Measurements from ENCODE around the gene UPB1.
"Not testable (repeated sequence)": the region's sequence is repeated elsewhere in the genome, so short reads cannot be mapped to it uniquely, and the experiment has no call there.

The UPB1 gene

GRCh38 chr22:24519496-24519895 is 24.4 kb downstream of the UPB1 start:
- H3K4me1 ChIP-seq (ENCODE audit: control insufficient read depth, low read depth, low read length): peaks cover 8% of the 10 kb centered on the region
- H3K27me3 ChIP-seq (ENCODE audit: control insufficient read depth, insufficient read depth, low read length): no peaks in the 10 kb centered on the region
- no peak overlapping the region for H3K4me3 ChIP-seq (ENCODE audit: low read length)
- H3K36me3 ChIP-seq (ENCODE audit: control insufficient read depth, low read depth, low read length): no peaks in the 10 kb centered on the region
- no peaks in the 10 kb centered on the region for H3K9me3 ChIP-seq (ENCODE audit: control insufficient read depth, low read depth, low read length)
- no peak overlapping the region for H3K9ac ChIP-seq (ENCODE audit: low read length)
- H3K27ac ChIP-seq (ENCODE audit: low read length): no peak overlapping the region

DNA sequence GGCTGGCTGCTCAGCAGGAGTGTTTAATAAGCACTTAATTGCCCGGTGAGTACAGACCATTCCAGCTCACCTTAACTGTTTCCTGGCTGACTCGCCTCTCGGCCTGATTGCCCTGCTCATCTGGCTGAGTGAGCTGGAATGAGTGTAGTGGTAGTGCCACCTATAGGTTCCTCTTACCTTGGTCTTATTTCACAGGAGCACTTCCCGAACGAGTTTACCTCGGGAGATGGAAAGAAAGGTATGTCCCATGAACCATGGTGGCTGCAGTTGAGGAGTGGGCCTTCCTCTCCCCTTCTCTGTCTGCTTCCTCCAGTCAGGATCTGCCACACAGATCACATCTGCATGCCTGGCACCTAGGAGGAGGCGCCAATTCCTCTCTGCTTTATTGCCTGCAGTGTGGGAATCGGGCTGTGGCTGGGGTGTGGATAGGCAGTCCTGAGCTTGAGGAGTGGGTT is 26.7 kb downstream of the UPB1 start:
- Histone ChIP-seq H3K27me3 (ENCODE audit: control insufficient read depth, insufficient read depth, low read length) (no peaks in the 10 kb centered on the region), H3K4me3 (ENCODE audit: low read length) (no peak overlapping the region), H3K27ac (ENCODE audit: low read length) (no peak overlapping the region), H3K9ac (ENCODE audit: low read length) (no peak overlapping the region), H3K9me3 (ENCODE audit: control insufficient read depth, low read depth, low read length) (no peaks in the 10 kb centered on the region), H3K36me3 (ENCODE audit: control insufficient read depth, low read depth, low read length) (no peaks in the 10 kb centered on the region), H3K4me1 (ENCODE audit: control insufficient read depth, low read depth, low read length) (no peaks in the 10 kb centered on the region)

DNA sequence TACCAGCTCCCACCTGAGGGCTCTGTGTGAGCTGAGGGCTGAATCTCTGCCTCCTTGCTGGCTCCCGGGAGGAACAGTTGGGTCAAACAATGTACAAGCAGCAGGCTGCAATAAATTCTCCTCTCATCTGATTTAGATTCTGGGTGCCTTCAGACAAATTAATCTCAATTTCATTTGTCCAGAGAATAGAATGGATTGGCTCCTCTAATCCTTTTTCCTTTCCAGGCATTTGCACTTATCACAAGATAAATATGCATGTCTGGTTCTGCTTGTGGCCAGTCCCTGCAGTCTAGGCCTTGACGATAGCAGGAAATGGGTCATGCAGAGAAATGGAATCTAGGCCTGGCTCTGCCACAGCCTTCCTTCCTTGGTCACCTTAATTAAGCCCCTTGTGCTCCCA is 28.7 kb downstream of the UPB1 start:
- Histone ChIP-seq H3K9me3 (ENCODE audit: control insufficient read depth, low read depth, low read length) (no peaks in the 10 kb centered on the region), H3K4me1 (ENCODE audit: control insufficient read depth, low read depth, low read length) (no peaks in the 10 kb centered on the region), H3K27me3 (ENCODE audit: control insufficient read depth, insufficient read depth, low read length) (no peaks in the 10 kb centered on the region), H3K27ac (ENCODE audit: low read length) (no peak overlapping the region), H3K9ac (ENCODE audit: low read length) (no peak overlapping the region), H3K4me3 (ENCODE audit: low read length) (no peak overlapping the region), H3K36me3 (ENCODE audit: control insufficient read depth, low read depth, low read length) (no peaks in the 10 kb centered on the region)

GRCh38 chr22:24525416-24526037 is 30.4 kb downstream of the UPB1 start:
- no peaks in the 10 kb centered on the region for H3K27me3 ChIP-seq (ENCODE audit: control insufficient read depth, insufficient read depth, low read length)
- no peak overlapping the region for H3K4me3 ChIP-seq (ENCODE audit: low read length)
- no peaks in the 10 kb centered on the region for H3K4me1 ChIP-seq (ENCODE audit: control insufficient read depth, low read depth, low read length)
- no peak overlapping the region for H3K9ac ChIP-seq (ENCODE audit: low read length)
- no peaks in the 10 kb centered on the region for H3K9me3 ChIP-seq (ENCODE audit: control insufficient read depth, low read depth, low read length)
- H3K36me3 ChIP-seq (ENCODE audit: control insufficient read depth, low read depth, low read length): no peaks in the 10 kb centered on the region
- H3K27ac ChIP-seq (ENCODE audit: low read length): no peak overlapping the region

DNA sequence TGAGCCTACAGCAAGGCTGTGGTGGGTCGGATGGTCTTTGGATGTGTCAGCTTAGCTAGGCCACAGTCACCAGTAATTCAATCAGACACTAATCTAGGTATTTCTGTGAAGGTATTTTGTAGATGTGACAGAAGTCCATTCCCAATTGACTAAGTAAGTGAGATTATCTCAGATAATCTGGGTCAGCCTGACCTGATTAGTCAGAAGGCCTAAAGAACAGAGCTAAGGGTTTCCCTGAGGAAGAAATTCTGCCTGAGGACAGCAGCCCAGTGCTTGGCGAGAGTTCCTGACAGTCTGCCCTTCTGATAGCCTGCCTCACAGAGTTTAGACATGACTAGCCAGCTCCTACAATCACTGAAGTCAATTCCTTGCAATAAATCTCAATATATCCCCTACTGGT is 31.1 kb downstream of the UPB1 start:
- no peaks in the 10 kb centered on the region for H3K4me1 ChIP-seq (ENCODE audit: control insufficient read depth, low read depth, low read length)
- H3K9me3 ChIP-seq (ENCODE audit: control insufficient read depth, low read depth, low read length): no peaks in the 10 kb centered on the region
- no peaks in the 10 kb centered on the region for H3K36me3 ChIP-seq (ENCODE audit: control insufficient read depth, low read depth, low read length)
- no peak overlapping the region for H3K27ac ChIP-seq (ENCODE audit: low read length)
- no peak overlapping the region for H3K4me3 ChIP-seq (ENCODE audit: low read length)
- no peaks in the 10 kb centered on the region for H3K27me3 ChIP-seq (ENCODE audit: control insufficient read depth, insufficient read depth, low read length)
- H3K9ac ChIP-seq (ENCODE audit: low read length): no peak overlapping the region

DNA sequence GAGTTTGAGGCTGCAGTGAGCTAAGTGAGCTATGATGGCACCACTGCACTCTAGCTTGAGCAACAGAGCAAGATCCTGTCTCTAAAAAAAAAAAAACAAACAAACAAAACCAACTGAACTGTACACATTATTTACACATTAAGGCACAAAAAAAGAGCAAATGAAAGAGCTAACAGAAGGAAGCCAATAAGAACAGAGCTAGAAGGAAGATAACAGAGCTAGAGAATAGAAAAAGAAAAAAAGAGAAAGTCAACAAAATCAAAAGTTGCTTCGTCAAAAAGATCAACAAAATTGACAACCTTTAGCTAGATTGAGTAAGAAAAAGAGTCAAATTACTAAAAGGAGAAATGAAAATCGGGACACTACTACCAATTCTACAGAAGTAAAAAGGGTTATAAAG is 34.8 kb downstream of the UPB1 start:
- Histone ChIP-seq H3K4me3 (ENCODE audit: low read length) (no peak overlapping the region), H3K9ac (ENCODE audit: low read length) (no peak overlapping the region), H3K27ac (ENCODE audit: low read length) (no peak overlapping the region), H3K36me3 (ENCODE audit: control insufficient read depth, low read depth, low read length) (no peaks in the 10 kb centered on the region), H3K9me3 (ENCODE audit: control insufficient read depth, low read depth, low read length) (no peaks in the 10 kb centered on the region), H3K27me3 (ENCODE audit: control insufficient read depth, insufficient read depth, low read length) (no peaks in the 10 kb centered on the region), H3K4me1 (ENCODE audit: control insufficient read depth, low read depth, low read length) (no peaks in the 10 kb centered on the region)

DNA sequence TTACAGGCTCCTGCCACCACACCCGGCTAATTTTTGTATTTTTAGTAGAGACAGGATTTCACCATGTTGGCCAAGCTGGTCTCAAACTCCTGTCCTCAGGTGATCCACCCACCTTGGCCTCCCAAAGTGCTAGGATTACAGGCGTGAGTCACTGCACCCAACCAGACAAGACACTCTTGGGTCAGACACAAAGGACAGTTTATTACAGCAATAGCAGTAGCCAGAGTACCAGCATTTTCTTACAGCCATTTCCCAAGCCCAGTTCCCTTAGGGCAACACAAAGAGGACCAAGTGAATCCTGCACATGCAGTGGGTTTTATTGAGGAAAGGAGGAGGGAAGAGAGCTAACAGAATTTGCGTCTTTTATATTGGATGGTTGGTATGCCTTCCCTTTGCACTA is 35.8 kb downstream of the UPB1 start:
- not testable (repeated sequence) for H3K4me1 ChIP-seq (ENCODE audit: control insufficient read depth, low read depth, low read length); H3K9ac ChIP-seq (ENCODE audit: low read length); H3K4me3 ChIP-seq (ENCODE audit: low read length); H3K27me3 ChIP-seq (ENCODE audit: control insufficient read depth, insufficient read depth, low read length); H3K36me3 ChIP-seq (ENCODE audit: control insufficient read depth, low read depth, low read length); H3K27ac ChIP-seq (ENCODE audit: low read length); H3K9me3 ChIP-seq (ENCODE audit: control insufficient read depth, low read depth, low read length)

- Histone ChIP-seq H3K27ac (ENCODE audit: low read length) (no peak overlapping the region), H3K9ac (ENCODE audit: low read length) (no peak overlapping the region), H3K9me3 (ENCODE audit: control insufficient read depth, low read depth, low read length) (no peaks in the 10 kb centered on the region)
These were observed 36.9 kb downstream of the UPB1 start for GRCh38 chr22:24532075-24532474.

GRCh38 chr22:24535348-24535747 is 40.2 kb downstream of the UPB1 start:
- Histone ChIP-seq H3K9ac (ENCODE audit: low read length) (no peak overlapping the region), H3K27ac (ENCODE audit: low read length) (no peak overlapping the region), H3K4me3 (ENCODE audit: low read length) (no peak overlapping the region), H3K9me3 (ENCODE audit: control insufficient read depth, low read depth, low read length) (no peaks in the 10 kb centered on the region), H3K27me3 (ENCODE audit: control insufficient read depth, insufficient read depth, low read length) (no peaks in the 10 kb centered on the region), H3K36me3 (ENCODE audit: control insufficient read depth, low read depth, low read length) (peaks cover under 1% of the 10 kb centered on the region), H3K4me1 (ENCODE audit: control insufficient read depth, low read depth, low read length) (no peaks in the 10 kb centered on the region)

More at GRCh38 chr22:24532075-24532474, 36.9 kb downstream of the UPB1 start:
- H3K4me1 ChIP-seq (ENCODE audit: control insufficient read depth, low read depth, low read length): no peaks in the 10 kb centered on the region
- H3K36me3 ChIP-seq (ENCODE audit: control insufficient read depth, low read depth, low read length): no peaks in the 10 kb centered on the region
- H3K4me3 ChIP-seq (ENCODE audit: low read length): no peak overlapping the region
- no peaks in the 10 kb centered on the region for H3K27me3 ChIP-seq (ENCODE audit: control insufficient read depth, insufficient read depth, low read length)

- Histone ChIP-seq H3K4me3 (ENCODE audit: low read length) (no peak overlapping the region), H3K4me1 (ENCODE audit: control insufficient read depth, low read depth, low read length) (no peaks in the 10 kb centered on the region), H3K9ac (ENCODE audit: low read length) (no peak overlapping the region), H3K36me3 (ENCODE audit: control insufficient read depth, low read depth, low read length) (peaks cover 8% of the 10 kb centered on the region), H3K27ac (ENCODE audit: low read length) (no peak overlapping the region), H3K27me3 (ENCODE audit: control insufficient read depth, insufficient read depth, low read length) (no peaks in the 10 kb centered on the region), H3K9me3 (ENCODE audit: control insufficient read depth, low read depth, low read length) (no peaks in the 10 kb centered on the region)
These were observed 41.0 kb downstream of the UPB1 start for GRCh38 chr22:24536089-24536488.

DNA sequence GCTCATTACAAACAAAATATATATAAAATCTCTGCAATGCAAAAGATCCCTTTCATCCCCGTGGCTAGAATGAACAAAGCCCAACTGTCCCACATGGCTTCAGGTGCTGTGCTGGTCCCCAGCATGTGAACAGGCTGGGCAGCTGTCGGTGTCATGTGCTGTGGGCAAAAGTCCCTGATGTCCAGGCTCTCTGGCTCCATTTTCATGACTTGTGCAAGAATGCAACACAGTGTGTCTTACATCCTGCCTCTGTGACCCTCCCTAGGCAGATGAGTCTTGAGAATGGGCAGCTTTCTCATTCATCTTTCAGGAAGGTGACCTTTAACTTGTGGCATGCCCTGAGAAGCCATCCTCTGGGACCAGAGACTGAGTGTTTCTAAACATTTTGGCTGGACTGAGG is 45.3 kb downstream of the UPB1 start:
- H3K4me1 ChIP-seq (ENCODE audit: control insufficient read depth, low read depth, low read length): no peaks in the 10 kb centered on the region
- H3K36me3 ChIP-seq (ENCODE audit: control insufficient read depth, low read depth, low read length): peaks cover 37% of the 10 kb centered on the region
- H3K9me3 ChIP-seq (ENCODE audit: control insufficient read depth, low read depth, low read length): no peaks in the 10 kb centered on the region
- H3K4me3 ChIP-seq (ENCODE audit: low read length): no peak overlapping the region
- H3K9ac ChIP-seq (ENCODE audit: low read length): no peak overlapping the region
- no peaks in the 10 kb centered on the region for H3K27me3 ChIP-seq (ENCODE audit: control insufficient read depth, insufficient read depth, low read length)
- no peak overlapping the region for H3K27ac ChIP-seq (ENCODE audit: low read length)

GRCh38 chr22:24541681-24542515 is 46.8 kb downstream of the UPB1 start:
- H3K36me3 ChIP-seq (ENCODE audit: control insufficient read depth, low read depth, low read length): peaks cover 44% of the 10 kb centered on the region
- no peak overlapping the region for H3K9ac ChIP-seq (ENCODE audit: low read length)
- H3K27ac ChIP-seq (ENCODE audit: low read length): no peak overlapping the region
- H3K9me3 ChIP-seq (ENCODE audit: control insufficient read depth, low read depth, low read length): no peaks in the 10 kb centered on the region
- no peaks in the 10 kb centered on the region for H3K4me1 ChIP-seq (ENCODE audit: control insufficient read depth, low read depth, low read length)
- no peak overlapping the region for H3K4me3 ChIP-seq (ENCODE audit: low read length)
- no peaks in the 10 kb centered on the region for H3K27me3 ChIP-seq (ENCODE audit: control insufficient read depth, insufficient read depth, low read length)
